ENCODE data around the gene ERFE. TPM values are rescaled to one million over a fixed set of nuclear protein-coding genes. Genes with fewer than 3 reads are reported as not detected.

Gene ERFE
- total RNA-seq, 1 donor from 2014 or later, result not detected

GRCh38 chr2:238126338-238126737, 32.4 kb upstream of the ERFE start:
- ATAC-seq (no peak), DNase-seq (ENCODE audit: low spot score) (no peak)

DNA sequence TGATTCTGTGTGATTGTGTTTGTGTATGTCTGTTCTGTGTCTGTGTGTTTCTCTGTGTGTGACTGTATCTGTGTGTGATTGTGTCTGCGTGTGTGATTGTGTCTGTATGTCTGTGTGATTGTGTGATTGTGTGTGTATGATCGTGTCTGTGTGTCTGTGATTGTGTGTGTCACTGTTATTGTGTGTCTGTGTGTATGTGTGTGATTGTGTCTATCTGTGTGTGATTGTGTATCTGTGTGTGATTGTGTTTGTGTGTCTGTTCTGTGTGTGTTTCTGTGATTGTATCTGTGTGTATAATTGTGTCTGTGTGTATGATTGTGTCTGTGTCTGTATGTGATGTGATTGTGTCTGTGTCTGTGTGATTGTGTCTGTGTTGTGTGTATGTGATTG, 32.0 kb upstream of the ERFE start:
- ATAC-seq (no peak), DNase-seq (ENCODE audit: low spot score) (no peak)

GRCh38 chr2:238127165-238128060, 31.4 kb upstream of the ERFE start:
- ATAC-seq (no peak), DNase-seq (ENCODE audit: low spot score) (no peak)

DNA sequence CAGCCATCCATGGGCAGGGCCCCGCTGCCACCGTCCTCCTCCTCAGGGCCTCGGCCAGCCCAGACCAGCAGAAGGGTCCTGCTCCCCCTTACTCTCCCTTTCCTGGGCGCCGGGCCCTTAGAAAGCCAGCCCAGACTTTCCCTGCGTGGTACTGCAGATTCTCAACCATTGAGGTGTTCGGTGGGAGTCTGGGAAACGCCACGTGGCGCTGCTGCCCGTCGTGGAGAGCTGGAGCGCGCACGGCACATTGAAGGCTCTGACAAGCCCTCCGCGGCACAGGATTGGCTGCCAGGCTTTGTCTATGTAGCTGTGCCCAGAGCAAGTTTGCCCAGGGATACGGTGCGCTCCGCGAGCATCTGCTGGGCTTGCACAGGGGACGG, 30.7 kb upstream of the ERFE start:
- no peak for DNase-seq (ENCODE audit: low spot score)
- ATAC-seq, result no peak

DNA sequence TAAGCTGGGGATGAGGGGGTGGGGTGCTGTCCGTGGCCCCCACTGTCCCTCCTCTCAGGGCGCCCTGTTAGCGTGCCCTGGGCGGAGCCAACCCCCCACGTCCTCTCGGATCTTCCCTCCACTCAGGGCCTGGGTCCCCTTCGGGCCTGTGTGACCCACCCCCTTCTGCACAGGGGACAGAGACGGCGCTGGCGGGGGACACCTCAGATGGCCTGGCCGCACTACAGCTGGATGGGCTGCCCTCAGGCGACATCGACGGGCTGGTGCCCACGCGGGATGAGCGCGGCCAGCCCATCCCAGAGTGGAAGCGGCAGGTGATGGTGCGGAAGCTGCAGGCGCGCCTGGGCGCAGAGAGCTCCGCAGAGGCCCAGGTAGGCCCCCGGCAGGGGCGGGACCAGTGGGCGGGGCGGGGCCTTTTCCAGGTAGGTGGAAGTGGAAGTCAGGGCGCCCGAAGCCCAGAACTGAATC, 30.2 kb upstream of the ERFE start:
- no peak for DNase-seq (ENCODE audit: low spot score)
- no peak for ATAC-seq

DNA sequence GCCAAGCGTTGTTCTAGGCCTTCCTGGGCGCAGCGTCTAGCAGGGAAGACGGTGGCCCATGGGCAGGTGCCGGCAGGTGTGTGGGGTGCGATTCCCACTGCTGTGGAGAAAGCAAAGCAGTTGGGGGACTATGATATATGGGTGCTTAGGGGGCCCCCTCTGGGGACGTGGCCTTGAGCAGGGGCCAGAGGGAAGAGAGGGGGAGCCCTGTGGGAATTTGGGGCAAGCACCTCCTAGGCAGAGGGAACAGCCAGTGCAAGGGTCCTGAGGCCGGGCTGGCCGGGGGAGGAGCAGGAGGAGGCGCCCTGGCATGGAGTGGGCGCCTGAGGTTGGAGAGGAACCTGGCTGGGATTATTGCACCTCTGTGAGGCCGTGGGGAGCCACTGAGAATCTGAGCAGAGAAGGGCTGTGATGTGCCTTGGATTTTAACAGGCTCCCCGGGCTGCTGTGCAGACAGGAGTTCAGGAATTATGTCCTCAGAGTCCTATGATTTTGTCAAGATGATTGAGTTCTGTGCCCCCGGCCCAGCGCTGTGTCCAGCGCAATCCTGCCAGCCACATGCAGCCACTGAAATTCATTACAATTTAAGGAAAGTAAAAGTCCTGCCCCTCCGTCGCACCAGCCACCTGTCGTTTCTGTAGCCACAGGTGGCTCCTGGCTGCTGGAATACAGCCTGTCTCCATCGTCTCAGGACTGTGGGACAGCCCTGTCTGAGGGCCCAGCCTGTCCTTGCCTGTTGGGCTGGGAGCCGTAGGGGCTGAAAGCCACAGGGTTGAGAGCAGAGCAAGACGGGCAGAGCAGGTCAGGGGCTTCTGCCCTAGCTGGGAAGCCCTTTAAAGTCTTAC, 29.4 kb upstream of the ERFE start:
- ATAC-seq (no peak), DNase-seq (ENCODE audit: low spot score) (no peak)

DNA sequence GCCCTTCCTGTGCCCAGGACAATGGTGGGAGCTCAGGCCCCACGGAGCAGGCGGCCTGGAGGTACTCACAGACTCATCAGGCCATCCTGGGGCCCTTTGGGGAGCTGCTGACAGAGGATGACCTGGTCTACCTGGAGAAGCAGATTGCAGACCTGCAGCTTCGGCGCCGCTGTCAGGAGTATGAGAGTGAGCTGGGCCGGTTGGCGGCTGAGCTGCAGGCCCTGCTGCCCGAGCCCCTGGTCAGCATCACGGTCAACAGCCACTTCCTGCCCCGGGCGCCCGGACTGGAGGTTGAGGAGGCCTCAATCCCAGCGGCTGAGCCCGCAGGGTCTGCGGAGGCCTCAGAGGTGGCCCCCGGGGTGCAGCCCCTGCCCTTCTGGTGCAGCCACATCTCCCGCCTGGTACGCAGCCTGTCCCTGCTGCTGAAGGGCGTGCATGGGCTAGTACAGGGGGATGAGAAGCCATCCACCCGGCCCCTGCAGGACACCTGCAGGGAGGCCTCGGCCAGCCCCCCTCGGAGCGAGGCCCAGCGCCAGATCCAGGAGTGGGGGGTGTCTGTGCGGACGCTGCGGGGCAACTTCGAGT, 28.6 kb upstream of the ERFE start:
- no peak for DNase-seq (ENCODE audit: low spot score)

GRCh38 chr2:238130696-238131628, 27.8 kb upstream of the ERFE start:
- DNase-seq (ENCODE audit: low spot score) (no peak), ATAC-seq (no peak)

More for the DNA sequence above, 28.6 kb upstream of the ERFE start:
- no peak for ATAC-seq

DNA sequence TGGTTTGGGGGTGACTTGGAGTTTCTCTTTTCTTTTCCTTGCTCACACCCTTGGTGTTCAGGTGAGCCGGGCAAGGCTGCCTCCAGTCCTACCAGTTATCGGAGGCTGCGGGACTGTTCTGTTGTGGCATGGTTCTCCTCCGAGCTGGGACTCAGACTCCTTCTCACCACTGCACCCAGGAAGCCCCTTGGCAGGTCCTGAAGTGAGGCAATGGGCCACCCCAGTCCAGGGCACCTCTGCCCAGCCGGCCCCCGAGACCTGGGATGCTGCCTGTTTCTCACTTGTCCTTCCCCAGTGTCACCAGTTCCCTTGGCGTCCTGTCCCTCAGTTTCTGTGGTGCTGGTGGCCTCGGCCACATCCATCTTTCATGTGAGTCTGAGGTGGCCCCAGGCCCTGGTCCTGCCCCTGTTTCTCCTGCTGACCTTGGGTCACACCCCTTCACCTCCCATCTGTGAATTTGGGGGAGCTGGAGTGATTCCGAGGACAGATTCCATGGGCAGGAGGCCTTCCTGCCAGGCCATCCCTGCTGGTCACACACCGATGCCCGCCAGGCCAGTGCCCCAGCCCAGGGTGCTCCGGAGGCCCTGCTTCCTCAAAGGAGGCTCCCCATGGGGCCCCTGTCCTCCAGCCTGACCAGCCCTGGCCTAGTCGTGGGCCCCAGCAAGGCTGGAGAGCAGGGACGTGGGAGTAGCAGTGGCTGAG, 26.9 kb upstream of the ERFE start:
- ATAC-seq, result no peak
- DNase-seq (ENCODE audit: low spot score), result no peak

- no peak for DNase-seq (ENCODE audit: low spot score)
- ATAC-seq, result no peak
Observed at GRCh38 chr2:238132463-238133450, 26.0 kb upstream of the ERFE start.

DNA sequence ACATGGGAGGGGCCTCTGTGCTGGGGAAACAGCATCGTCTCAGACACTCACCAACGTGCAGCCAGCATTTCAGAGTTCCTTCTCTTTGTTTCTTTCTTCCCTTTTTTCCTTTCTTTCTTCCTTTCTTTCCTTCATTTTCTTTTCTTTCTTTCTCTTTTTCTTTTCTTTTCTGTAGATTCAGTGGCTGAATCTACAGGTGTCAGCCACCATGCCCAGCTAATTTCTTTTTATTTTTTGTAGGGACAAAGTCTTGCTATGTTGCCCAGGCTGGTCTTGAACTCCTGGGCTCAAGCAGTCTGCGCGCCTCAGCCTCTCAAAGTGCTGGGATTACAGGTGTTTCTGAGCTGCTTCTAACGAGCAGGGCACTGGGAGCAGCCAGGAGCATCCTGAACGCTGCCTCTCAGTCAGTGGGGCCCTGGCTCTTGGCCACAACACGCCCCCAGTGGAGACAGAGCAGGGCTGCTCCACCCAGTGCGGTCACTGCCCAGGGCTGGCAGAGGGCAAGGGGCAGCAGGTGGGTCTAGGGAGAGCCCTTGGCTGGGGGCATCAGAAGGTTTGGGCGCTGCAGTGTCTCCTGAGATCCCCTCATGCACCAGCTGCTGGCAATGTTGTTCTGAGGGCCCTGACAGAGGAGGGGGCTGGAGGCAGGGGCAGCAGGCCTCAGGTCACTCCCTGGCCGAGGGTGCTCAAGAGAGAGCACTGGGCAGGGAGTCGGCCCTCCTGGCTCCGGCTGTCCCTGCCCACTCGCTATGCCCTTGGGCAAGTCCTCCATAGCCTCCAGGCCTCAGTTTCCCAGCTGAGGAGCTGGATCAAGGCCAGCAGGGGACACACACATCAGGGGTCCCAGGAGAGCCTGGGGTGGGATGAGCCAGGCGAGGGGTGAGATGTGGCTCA, 25.0 kb upstream of the ERFE start:
- DNase-seq (ENCODE audit: low spot score) (no peak), ATAC-seq (no peak)

- ATAC-seq, result no peak
- no peak for DNase-seq (ENCODE audit: low spot score)
Observed at GRCh38 chr2:238134393-238134785, 24.4 kb upstream of the ERFE start.

DNA sequence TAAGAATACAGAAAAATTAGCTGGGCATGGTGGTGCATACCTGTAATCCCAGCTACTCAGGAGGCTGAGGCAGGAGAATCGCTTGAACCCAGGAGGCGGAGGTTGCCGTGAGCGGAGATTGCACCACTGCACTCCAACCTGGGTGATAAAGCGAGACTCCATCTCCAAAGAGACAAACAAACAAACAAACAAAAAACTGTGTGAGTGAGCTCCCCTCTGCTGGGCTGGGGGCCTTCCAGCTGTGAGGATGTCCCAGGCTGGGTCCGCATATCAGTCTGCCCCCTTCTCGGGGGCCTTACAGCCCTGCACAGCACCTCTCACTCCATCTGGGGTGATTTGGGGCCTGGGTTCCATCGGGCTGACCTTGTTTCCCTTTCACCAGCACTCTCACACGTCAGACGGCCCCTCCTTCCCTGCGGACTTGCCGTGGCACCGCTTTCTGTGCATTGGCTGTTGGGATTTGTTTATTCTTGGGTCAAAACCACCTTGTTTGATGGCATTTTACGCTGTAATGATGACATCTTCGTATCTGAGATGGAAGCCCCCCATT, 23.1 kb upstream of the ERFE start:
- no peak for DNase-seq (ENCODE audit: low spot score)
- ATAC-seq, result no peak

DNA sequence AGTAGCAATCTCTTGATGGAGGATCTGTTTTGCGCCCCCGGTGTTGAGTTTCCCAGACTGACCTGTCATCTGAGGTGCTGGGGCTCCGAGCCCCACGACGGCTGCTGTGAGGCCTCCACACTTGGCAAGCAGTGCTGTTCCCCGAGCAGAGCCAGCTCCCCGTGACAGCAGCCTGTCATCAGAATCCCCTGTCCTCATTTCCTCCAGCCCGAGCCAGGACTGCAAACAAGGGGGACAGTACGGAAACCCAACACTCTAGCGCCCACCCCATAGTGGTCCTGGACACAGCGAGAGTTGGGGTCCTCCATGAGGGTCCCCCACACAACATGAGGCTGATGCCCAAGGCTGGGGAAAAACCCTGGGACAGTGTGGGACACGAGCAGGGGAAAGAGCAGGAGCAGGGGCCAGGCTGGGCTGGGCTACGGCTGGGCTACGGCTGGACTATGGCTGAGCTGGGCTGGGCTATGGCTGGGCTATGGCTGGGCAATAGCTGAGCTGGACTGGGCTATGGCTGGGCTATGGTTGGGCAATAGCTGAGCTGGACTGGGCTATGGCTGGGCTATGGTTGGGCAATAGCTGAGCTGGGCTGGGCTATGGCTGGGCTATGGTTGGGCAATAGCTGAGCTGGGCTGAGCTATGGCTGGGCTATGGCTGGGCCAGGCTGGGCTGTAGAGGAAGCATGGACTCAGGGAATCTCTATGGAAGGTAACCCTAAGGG, 21.8 kb upstream of the ERFE start:
- ATAC-seq, result peak; percentile 86
- DNase-seq (ENCODE audit: low spot score), result peak; percentile 85

GRCh38 chr2:238137885-238138284, 20.9 kb upstream of the ERFE start:
- DNase-seq (ENCODE audit: low spot score) (no peak), ATAC-seq (no peak)

GRCh38 chr2:238138331-238139195, 20.2 kb upstream of the ERFE start, which contains the start of gene KLHL30:
KLHL30 (plus strand) TSS chr2:238138668; CDS start chr2:238140755, 2,087 bp downstream.
- ATAC-seq, result no peak
- DNase-seq (ENCODE audit: low spot score), result no peak

All from left lobe of liver (tissue), 2 donors.